NCI-H1694 treated with DMSO at 0.1 percent for 48 hours (cell line): ENCODE data around the gene CBL.
A peak's percentile ranks its signal among the peaks of the same experiment; 100 is the strongest.
"Not testable (repeated sequence)": the region's sequence is repeated elsewhere in the genome, so short reads cannot be mapped to it uniquely, and the experiment has no call there.

ENCODE experiments used
- DNase-seq: peaks from one replicate; lab custom pipeline; 2025; lab: John Stamatoyannopoulos, UW

The CBL gene

DNA sequence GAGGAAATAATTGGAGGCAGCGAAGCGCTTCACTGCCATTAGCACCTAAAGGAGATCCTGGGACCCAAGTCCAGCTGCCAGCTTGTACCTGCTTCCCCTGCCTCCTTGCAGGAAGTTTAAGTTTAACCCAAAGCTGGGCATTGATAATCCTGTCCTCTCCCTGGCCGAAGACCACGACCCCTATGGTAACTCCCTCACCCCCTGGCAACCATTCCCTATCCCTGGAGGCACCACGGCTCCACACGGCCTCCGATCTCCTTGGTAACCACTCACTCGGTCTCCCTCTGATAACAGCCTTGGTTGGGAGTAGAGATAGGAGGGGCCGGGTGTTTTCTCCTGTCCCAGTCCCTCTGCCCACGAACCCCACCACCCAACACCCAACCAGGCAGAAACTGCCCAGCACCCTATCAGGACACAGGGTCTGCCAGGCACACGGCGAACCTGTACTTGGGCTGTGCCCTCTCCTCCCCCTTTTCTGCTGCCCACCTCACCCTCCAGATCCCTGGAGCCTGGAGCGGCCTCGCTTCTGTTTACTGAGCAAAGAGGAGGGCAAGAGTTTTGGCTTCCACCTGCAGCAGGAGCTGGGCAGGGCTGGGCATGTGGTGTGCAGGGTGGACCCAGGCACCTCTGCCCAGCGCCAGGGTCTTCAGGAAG is 20.0 kb upstream of the CBL start:
- no peak for DNase-seq

DNA sequence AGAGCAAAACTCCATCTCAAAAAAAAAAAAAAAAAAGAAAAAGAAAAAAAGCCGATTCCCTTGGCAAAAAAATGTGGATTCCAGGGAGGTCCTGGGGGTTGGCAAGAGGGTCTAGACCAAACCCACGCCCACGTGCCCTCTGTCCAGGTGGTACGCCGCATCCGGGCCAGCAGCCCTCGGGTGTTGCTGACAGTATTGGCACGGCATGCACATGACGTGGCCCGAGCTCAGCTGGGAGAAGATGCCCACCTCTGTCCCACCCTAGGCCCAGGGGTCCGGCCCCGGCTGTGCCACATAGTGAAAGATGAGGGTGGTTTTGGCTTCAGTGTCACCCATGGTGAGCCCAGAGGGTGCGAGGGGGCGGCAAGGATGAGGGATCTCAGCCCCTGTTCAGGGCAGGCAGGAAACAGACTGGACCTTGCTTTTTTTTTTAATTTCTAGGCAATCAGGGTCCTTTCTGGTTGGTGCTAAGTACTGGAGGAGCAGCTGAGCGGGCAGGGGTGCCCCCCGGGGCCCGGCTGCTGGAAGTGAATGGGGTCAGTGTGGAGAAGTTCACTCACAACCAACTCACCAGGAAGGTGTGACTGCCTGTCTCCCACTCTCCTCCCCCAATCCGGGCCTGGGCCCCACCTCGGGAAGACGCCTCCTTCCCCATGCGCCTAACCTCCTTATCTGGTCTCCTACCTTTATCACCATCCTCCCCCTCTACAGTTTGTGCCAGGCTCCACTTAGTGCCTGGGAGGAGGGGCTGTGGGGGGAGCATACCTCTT is 18.8 kb upstream of the CBL start:
- no peak for DNase-seq

DNA sequence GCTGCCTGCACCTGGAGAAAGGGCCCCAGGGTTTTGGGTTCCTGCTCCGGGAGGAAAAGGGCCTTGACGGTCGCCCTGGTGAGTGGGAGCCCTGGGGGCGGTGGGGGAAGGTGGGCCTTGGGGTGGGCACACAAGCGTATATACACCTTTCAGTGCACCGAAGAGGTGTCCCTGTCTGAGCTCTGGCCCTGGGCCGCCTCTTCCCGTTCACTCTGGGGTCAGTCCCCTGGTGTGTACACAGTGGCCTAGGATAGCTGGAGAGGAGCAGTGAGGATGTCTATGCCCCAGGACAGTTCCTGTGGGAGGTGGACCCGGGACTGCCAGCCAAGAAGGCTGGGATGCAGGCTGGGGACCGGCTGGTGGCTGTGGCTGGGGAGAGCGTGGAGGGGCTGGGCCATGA is 18.1 kb upstream of the CBL start:
- no peak for DNase-seq

DNA sequence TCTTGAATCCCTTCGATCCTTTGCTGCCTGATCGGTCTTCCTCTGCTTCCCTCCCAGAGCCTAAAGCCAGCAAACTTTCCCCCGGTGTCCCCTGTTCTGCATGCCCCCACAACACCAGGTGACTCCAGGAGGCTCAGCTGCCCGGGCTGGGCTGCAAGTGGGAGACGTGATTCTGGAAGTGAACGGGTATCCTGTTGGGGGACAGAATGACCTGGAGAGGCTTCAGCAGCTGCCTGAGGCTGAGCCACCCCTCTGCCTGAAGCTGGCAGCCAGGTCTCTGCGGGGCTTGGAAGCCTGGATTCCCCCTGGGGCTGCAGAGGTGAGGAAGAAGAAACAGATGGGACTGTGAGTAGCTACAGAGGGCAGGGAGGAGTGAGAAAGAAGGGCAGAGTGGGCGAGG is 17.3 kb upstream of the CBL start:
- DNase-seq: no peak

DNA sequence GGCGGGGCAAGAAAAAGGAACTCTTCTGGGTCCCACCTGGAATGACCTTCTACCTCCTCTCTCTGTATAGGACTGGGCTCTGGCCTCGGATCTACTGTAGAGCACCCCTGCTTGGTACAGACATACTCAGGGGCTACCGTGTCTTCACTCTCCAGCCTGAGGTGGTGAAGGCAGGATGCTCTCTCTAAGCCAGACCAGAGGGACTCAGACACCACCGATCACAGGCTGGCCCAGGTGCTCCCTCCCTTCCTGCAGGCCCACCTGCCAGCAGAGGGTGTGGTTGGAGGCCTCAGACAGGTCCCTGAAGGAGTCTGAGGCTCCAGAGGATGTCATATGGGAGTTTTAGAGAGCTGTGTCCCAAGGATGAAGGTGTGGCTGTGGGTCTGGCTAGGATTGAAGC is 16.7 kb upstream of the CBL start:
- DNase-seq: no peak

DNA sequence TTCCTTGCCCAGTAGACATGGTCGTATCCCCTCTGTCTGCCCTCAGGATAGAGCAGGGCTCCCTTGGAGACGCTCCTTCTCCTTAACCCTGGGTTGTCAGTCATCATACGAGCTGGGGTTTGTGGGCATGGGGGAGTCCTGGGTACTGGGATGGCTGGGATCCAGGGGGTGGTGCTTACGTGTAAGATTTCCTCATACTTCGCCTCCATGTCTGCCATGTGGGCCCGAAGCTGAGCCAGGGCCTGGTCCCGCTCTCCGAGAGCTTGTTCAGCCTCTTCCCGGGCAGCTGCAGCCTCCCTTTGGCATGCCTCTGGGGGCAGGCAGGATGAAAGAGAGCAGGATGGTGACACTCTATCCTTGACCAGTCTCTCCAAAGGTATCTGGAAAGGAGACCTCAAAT is 15.6 kb upstream of the CBL start:
- no peak for DNase-seq

DNA sequence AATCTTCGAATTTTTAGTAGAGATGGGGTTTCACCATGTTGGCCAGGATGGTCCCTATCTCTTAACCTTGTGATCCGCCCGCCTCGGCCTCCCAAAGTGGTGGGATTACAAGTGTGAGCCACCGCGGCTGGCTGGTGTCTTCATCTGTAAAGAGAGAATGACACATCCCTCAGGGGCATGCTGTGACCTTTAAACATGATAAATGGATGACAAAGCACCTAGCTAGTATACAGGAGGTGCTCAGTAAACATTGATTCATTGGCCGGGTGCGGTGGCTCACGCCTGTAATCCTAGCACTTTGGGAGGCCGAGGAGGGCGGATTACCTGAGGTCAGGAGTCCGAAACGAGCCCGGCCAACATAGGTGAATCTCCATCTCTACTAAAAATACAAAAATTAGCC is 14.9 kb upstream of the CBL start:
- not testable (repeated sequence) for DNase-seq

DNA sequence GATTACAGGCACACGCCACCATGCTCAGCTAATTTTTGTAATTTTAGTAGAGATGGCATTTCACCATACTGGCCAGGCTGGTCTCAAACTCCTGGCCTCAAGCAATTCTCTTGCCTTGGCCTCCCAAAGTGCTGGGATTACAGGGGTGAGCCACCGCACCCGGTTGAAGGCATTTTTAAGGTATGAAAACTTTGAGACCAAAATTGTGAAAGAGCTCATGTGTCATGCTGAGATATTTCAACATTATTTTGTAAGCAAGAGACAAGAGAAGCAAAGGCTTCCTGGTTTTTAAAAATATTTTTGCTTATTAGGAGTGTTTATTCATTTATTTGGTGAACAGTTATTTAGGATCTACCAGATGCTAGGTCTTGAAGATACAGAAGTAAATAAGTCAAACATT is 14.0 kb upstream of the CBL start:
- no peak for DNase-seq

DNA sequence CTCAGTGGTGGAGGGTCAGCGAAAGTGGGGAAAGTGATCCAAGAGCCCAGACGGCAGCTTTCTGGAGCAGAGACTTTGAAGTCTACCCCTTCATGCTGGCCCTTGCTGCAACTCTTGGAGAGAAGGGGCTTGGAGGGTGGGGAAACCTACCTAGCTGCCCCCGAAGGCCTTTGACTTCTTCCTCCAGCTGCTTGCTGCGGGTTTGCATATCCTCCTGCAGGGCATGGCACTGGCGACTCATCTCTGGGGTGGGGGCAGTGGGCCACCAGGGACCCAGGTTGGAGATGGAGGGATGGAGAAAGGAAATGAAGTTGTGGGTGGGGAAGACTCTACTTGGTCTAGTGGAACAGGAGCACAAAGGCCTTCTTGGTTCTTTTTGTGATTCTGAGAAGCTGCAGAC is 13.1 kb upstream of the CBL start:
- no peak for DNase-seq

DNA sequence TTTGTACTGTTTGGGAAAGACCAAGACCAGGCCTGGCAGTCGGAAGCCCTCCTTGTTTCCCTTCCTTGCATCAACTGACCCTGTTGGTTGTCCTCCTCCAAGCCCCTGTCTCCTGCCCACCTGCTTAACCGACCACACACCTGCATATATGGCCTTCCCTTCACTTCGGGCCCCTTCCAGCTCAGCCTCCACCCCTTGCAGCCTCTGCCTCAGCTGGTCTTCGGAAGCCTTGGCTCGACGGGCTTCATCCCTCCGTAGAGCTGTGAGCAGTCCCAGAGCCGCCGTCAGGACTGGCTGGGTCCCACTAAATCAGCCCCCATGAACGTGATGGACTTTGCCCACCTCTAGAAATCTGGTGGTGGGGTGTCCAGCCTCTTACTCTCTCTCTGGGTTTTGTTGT is 12.5 kb upstream of the CBL start:
- no peak for DNase-seq

DNA sequence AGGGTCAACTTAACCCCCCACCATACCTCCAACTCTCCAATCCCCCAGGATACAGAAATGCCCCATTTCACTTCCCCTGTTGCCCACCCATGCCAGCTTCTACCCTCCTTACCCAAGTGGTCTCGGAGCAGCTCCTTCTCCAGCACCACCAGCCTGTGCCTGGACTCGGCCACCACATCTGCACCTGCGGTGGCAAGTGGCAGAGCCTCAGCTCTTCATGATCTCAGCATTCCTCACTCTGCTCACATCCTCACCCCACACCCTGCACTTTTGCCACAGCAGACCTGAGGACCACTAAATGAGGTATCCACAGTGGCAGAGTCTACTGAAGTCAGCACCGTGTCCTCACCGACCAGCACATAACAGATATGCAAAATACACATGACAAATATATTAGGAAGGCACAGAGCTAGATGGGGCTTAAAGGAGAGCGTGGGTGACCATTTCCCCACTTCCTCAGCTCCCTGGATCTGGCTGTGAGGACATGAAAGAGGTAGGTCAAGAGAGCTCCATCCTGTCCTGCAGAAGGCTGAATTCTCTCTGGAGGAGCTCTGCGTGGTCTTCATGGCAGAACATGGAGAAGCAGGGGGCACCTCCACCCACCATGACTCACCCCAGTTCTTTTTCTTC is 11.2 kb upstream of the CBL start:
- no peak for DNase-seq

DNA sequence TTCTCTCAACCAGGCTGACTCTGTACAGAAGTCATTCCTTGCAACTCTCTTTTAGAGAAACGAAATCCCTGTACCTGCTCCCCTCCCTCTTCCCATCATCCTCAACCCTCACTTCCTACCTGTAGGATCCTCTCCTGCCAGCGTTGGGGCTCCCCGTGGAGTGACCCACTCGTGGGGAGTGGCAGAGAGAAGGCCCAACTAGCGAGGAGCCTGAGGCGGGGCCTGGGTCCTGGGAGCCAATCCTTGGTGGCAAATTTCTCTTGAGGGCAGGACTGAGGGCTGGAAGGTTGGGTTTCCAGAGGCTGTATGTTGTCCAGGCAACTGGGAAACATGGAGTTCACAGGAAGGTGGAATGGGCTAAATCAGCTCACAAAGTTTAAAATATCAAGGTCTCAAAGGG is 10.5 kb upstream of the CBL start:
- no peak for DNase-seq

DNA sequence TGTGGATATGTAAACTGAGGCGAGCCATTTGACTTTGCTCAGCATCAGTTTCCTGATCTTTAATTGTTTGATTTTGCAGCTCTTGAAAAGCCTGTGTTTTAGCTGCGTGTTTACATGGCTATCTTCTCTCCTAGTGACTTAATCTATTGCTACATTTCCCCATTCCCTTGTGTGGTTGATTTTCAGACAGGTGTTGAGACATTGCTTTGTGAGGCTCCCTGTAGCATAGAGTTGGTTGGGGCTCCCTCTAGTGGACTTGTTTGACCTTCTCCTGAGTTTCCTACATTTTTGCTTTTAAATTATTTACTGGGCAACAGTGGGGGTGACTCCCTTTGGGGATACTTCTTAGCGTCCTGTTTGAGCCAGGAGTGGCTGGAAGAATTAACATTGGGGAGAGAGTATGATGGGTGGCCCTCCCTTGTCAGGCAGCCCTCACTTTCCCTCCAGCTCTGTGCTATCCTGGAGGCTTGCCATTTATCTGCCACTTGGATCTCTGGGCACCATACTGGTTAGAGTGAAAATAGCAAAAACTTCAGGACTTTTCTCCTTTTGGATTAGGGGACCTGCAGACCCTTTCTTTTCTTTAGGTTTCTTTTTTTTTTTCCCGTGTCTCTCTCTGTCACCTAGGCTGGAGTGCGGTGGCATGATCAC is 9.2 kb upstream of the CBL start:
- peak; percentile 53 for DNase-seq

DNA sequence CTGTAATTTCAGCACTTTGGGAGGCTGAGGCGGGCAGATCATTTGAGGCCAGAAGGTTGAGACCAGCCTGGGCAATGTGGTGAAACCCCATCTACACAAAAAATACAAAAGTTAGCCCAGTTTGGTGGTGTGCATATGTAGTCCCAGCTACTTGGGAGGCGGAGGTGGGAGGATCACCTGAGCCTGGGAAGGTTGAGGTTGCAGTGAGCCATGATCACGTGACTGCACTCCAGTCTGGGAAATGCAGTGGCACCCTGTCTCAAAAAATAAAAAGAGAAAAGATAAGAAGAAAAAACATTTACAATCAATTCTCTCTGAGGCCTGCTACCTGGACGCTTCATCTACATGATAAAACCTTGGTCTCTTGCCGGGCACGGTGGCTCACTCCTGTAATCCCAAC is 7.2 kb upstream of the CBL start:
- DNase-seq: no peak

DNA sequence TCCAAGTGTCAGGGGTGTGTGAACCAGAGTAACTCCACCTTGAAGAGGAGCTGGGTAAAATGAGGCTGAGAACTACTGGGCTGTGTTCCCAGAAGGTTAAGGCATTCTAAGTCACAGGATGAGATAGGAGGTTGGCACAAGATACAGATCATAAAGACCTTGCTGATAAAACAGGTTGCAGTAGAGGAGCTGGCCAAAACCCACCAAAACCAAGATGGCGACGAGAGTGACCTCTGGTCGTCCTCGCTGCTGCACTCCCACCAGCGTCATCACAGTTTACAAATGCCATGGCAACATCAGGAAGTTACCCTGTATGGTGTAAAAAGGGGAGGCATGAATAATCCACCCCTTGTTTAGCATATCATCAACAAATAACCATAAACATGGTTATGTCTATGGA is 4.9 kb upstream of the CBL start:
- DNase-seq: not testable (repeated sequence)

DNA sequence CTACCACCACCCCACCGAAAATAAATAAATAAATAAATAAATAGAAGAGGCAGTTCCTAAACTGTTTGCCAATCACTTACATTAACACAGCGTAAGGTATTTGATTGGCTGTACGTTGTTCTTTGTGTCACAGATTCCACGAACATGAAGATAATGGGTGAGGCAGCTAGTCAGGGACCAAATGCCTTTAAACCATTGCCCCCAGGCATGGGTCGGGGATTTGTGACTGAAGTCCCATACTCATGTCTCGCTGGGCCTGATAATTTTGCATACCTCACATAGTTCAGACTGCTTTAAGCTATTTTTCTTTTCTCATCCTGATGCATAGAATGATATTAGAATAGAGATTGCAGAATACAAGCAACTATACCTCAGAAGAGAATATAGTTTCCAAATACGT is 3.6 kb upstream of the CBL start:
- no peak for DNase-seq

DNA sequence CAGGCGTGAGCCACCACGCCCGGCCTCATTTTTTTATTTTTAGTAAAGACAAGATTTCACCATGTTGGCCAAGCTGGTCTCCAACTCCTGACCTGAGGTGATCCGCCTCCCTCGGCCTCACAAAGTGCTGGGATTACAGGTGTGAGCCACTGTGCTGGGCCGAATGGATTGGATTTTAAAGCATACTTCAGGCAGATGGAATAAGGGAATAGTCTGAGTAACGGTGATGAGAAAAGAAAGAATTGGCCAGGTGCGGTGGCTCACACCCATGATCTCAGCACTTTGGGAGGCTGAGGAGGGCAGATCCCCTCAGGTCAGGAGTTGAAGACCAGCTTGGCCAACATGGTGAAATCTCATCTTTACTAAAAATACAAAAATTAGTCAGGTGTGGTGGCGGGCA is 2.1 kb upstream of the CBL start:
- no peak for DNase-seq

DNA sequence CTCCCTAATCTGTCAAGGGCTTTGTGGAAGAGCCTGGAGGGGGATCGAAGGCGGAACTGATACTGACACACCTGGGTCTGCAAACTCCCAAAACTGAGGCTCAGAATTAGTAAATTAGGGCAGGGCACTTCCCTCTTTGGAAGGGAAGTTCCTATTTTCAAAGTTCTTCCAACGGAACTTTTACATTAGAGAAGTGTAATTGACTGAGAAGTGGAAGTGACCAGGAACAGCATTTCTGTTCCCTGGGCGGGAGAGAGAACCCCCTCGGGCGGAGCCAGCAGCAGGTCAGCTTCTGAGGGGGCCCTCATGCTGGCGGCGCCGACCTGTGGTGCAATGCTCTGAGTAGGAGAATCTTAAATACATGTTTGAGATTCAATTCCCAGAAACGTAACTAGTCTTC is 1.1 kb upstream of the CBL start:
- DNase-seq: no peak

DNA sequence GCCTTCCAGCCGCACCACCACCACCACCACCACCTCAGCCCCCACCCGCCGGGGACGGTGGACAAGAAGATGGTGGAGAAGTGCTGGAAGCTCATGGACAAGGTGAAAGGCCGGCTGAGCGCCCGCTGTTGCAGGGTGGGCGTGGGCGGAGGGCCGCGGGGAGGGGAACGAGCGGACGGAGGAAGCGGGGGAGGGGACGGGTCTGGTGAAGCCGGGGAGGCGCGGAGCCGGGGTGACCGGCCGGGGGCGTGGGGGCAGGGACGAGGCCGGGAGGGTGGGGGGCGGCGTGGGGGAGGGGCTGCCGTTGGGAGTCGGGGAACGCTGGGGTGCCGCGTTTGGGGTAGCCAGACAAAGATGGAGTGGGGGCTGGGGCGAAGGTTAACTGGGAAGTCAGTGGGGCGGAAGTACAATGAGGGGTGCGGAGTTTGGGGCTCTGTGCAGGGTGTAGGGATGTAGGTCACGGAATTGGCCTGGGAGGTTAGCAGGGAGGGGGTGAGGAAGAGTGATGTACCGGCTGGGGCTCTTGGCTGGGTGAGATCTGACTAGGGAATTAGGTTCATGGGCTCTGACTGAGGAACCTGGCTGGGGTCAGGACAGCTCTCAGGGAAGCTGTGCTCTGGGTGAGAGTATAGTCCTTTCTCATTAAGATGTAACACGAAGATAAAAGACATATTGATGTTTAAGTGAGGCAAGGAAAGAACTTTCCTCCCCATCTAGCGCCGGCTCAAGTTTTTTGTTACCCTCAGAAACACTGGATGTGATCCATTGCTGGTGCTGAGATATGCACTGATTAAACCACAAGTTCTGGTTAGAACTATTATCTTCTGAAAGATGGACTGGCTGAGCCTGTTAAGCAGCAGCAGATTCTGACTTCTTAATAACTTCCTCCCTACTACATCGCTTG is 624 bp downstream of the CBL start:
- no peak for DNase-seq

DNA sequence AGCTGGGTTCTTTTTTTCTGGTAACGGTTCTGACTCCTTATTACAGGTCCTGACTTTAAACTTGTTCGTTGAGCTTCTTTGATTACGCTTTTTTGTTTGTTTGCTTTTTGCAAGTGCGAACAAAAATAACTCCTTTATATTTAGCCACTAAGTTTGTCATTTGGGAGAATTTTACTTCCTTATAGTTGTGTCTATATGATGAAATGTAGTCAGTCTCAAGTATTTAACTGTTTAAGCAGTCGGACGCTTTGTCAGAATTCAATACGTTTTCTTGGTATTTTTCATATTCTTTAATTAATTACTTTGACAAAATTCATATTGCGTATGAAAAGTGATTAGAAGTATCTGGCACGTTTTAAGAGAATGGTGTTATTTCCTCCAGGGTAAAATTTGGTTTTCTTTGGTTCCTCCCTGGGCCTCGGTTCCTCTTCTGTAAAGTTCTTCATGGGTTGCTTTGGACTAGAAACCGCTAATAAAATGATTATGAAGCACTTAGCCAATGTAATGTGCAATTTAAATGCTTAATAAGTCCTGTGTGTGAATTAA is 1.3 kb downstream of the CBL start:
- DNase-seq: no peak

DNA sequence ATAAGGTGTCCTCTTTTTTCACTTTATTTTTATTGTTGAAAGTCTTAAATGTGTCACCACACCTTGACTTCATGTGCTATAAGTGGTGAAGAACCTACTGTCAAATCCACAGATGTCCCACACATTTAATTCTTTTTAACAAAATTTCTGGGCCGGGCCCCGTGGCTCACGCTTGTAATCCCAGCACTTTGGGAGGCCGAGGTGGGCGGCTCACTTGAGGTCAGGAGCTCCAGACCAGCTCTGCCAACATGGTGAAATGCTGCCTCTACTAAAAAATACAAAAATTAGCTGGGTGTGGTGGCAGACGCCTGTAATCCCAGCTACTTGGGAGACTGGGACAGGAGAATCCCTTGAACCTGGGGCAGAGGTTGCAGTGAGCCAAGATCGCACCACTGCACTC is 3.0 kb downstream of the CBL start:
- DNase-seq: no peak

DNA sequence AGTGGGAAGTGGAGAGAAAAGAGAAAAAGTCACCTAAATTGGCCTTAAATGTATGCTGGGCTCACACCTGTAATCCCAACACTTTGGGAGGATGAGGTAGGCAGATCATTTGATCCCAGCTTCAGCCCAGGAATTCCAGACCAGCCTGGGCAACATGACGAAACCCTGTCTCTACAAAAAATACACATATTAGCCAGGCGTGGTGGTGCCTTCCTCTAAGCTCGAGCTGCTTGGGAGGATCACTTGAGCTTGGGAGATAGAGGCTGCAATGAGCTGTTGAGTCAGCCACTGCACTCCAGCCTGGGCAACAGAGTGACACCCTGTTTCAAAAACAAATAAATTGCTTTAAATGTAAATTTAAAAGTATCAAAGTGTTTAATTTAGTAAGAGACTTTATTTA is 3.9 kb downstream of the CBL start:
- DNase-seq: no peak
